HG03520 (cell line): Measurements from ENCODE around the gene TARDBP.
"Not testable (repeated sequence)": the region's sequence is repeated elsewhere in the genome, so short reads cannot be mapped to it uniquely, and the experiment has no call there.

Experiments
- ATAC-seq: cut with Tn5 transposase; IDR thresholded peaks from one replicate; pipeline ENCODE4 v1.9.1; 2021; ENCODE audit warnings: mild to moderate bottlenecking, moderate library complexity; ENCODE audit not compliant: unreplicated experiment

Gene TARDBP

GRCh38 chr1:11042065-11042464 is 29.6 kb downstream of the TARDBP start:
- ATAC-seq, result no peak

DNA sequence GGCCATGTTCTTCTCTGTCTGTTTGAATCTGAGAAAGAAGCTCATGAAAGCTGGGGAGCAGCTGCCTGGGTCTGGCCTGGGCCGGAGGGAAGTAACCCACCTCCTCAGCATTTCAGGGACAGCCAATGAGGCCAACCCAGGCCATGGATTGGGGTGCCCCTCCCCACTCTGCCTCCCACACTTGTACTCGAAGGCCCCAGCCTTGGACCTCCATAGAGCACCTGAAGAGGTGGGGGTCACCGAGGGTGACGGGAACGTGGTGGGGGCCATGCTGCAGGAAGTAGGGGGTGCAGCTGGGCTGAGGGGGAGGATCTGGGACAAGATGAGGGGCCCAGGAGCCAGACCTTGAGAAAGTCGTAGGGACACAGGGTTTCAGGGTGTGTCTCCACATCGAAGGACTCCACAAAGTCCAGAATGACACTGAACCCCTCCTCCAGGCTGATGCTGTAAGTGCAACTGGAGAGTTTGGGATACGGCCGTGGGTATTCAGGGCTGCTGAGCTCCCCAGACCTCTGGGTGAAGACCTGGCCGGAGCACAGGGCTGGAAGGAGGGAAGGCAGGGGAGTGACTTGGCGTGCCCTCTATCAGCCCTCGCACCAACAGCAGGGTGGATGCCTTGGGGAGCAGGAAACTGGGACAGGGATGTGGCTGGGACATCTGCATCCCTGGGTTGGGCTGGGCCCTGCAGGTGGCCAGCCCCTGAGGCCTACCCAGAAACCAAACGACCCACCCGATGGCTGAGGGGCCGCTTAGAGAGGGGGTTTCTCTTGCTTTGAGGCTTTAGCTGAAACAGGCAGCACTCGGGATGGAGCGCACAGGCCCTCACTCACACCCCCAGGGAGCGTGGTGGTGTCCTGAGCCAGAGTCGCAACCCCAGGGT is 30.8 kb downstream of the TARDBP start:
- ATAC-seq, result no peak

DNA sequence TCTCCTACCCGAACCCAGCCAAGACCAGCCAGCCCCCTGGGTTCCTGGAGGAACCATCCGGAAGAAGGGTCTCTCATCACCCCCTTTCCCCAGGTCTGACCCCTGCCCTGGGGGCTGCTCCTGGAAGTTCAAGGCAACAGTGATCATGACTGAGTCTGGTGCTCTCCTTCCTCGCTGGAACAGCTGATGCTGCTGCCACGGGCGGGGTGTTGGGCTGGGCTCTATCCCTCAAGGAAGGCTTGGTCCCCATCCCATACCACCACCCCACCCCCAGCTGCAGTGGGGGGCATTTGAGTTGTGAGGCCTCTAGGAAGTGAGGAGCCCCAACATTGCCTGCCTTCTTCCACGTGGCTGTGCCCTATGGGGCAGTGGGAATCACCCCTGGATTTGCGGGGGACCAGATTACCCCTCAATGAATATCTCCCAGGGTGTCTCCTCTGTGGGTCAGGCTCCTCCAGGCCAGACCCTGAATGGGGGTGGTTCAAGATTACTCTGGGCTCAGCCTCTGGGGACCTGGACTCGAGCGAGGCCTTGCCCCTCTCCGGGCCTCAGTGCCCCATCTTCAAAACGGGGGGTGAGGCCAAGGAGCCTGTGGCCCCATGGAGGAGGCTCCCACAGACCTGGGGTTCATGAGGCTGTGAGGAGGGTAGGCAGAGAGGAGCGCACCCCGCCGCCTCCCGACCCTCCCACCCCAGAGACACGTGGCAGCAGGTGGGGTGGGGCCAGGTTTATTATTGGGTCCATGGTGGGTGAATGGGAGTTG is 31.8 kb downstream of the TARDBP start:
- ATAC-seq, result no peak

DNA sequence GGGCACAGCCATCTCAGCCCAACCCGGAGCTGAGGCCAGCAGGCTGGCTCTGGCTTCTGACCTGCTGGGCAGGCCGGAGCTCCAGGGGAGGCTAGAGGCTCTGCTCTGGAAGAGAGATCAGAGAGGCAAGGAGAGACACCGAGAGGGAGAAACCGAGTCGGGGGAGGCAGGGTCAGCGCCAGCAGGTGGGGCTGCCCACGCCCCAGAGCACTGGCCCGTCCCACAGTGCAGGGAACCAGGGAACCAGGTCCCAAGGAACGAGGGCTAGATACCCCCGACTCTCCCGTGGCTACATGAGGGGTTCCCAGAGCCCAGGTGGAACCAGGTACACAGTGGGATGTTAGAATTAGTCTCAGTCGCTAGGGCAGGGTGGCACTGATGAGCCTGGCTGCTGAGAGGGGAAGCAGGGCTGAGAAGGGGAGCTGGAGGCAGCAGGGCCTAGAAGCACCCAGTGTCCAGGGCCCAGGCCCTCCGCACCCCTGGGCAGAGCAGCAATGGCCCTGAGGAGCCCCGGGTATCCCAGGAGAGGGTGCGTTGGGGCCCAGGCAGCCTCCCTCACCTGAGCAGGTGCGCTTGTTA is 32.5 kb downstream of the TARDBP start:
- no peak for ATAC-seq

DNA sequence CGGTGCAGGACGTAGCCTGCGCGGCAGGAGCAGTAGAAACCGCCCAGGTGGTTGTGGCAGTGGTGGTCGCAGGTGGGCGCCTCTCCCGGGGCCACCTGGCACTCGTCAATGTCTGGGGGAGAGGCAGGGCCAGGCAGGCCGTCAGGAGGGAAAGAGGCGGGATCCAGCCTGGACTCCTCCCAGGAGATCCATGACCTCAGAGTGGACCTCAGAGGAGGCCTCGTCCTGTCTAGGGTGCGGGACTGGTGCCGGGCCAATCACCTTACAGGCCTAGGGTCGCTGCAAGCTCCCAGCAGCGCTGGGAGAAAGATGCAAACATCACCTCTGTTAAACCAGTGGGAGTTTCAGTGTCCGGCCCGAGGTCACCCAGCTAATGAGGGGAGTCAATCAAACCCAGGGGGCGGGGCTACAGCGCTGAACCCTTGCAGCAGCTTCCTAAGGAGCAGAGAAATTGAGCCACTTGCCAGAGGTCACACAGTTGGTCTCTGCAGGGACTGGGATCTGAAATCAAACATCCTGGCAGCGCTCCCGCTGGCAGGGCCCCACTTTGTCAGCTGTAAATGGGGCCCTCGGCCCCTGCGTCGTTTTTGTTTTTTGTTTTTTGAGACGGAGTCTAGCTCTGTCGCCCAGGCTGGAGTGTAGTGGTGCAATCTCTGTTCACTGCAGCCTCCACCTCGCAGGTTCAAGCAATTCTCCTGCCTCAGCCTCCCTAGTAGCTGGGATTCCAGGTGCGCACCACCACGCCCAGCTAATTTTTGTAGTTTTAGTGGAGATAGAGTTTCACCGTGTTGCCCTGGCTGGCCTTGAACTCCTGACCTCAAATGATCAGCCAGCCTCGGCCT is 33.2 kb downstream of the TARDBP start:
- ATAC-seq, result no peak

- ATAC-seq, result no peak
These were observed 33.8 kb downstream of the TARDBP start for GRCh38 chr1:11046270-11046566.

DNA sequence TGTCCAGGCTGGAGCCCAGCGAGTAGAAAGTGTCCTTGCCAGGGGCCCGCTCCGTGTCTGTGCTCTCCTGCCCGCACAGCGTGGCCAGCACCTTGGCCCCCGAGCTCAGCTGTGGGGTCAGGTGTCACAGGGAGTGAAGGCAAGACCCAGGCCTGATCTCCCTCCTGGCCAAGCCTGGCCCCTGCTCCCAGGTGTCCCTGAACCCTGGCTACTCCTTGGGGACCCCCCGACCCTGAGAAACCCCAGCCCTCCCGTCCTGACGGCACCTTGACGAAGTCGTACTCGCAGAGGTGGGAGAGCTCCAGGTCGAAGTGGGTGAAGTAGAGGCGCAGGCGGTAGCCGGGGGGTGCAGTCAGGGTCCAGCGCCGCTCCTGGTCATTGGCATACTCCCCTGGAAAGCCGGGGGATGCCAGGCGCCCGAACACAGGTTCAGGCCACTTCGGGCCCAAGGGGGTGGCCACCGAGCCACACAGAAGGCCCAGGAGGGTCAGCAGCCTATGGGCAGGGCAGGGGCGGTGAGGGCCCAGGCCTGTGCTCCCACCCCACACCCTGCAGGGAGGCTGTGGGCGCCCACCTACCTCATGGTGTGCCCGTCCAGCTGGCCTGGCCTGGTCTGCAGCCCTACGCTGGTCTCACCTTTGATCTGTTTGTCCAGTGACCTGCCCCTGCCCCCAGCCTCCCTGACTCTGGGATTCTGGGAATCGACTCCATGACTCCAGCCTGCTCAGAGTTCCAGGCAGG is 34.3 kb downstream of the TARDBP start, which contains the start of gene MASP2:
TSS of gene MASP2 (minus strand) at position 615 of the 741 bp plus-strand sequence. CDS start at position 583, 32 bp downstream.
- ATAC-seq, result no peak

DNA sequence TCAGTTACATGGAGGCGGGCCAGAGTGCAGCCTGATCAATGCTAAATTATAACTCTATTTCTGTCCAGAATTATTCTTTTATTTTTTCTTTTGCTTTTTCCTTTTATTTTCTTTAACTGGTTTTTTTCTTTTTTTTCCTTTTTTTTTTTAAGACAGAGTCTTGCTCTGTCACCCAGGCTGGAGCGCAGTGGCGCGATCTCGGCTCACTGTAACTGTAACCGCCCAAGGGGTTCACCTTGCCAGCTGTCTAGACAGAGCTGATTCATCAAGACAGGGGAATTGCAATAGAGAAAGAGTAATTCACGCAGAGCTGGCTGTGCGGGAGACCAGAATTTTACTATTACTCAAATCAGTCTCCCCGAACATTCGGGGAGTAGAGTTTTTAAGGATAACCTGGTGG is 38.7 kb downstream of the TARDBP start:
- ATAC-seq, result not testable (repeated sequence)

DNA sequence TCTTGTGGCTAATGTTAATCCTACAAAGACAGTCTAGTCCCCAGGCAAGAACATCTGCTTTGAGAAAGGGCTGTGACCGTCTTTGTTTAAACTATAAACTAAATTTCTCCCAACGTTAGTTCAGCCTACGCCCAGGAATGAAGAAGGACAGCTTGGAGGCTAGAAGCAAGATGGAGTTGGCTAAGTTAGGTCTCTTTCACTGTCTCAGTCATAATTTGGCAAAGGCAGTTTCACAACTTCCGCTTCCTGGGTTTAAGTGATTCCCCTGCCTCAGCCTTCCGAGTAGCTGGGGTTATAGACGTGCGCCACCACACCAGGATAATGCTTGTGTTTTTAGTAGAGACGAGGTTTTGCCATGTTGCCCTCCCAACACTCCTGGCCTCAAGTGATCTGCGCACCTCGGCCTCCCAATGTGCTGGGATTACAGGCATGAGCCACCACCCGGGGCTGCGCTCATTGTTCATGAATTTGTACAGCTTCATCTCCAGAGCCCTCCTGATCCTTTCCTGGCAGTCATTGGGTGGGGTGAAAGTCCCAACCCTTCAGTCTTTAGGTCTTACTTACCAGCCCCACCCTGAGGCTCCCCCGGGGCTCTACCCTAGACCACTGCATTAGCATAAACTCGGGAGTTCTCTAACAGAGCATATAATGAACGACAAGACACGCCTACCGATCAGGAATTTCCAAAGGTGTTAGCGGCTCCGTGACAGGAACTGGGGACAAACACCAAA is 39.5 kb downstream of the TARDBP start:
- no peak for ATAC-seq

DNA sequence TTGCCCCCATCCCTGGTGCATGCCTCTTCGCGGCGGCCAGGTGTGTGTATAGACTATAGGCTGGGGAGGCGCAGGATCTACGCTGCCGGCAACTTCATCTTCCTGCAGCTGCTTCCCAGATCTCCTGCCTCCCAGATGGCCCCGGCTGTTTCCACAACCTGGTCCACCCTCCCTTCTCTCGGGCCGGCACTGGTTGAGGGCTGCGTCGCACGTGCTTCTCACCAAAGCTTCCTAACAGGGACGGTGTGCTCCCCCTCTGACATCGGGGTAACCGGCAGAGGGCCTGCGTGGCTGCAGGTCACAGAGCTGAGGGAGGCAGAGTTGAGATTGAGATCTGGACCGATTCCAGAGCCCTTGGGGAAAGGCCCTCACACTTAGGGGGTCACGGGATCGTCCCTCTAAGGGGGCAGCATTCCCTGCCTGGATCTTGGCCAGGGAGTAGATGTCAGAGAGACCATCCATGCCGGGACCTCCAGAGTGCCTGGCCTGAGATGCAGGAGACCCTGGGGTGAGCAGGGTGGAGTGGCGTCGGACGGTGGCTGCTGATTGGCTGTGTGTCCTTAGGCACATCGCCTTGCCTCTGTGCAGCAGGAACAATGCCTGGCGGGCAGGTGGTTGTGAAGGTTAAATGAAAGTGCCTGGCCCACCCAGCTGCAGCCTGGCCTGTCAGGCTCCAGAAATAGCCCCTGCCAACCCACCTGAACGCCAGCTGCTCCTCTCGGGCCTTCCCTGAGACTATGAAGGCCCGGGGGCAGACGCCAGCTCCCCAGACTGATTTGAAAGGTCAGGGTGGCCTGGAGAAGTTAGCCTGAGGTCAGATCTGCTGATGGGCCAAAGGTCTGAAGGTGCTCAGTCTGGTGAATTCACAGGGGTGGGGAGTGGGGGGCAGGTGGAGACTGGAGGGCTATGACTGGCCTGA is 40.6 kb downstream of the TARDBP start:
- ATAC-seq, result no peak

DNA sequence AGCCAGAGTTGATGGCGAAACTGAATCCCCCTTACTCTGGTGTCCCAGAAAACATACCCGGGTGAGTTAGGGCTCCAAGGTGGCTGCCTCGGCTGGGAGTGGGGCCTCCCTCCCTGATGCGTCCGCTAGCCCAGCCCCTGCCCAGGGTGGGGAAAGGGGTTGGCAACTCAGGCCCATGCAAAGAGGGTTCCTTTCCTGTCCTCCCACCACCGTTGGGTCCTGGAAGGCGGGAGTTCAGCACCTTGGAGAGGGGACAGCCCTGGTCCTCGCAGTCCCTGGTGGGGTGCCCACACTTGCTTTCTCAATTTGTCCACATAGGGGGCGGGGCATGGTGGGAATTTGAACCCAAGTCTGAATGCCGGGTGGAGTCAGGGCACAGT is 41.3 kb downstream of the TARDBP start:
- ATAC-seq, result no peak

- no peak for ATAC-seq
These were observed 41.7 kb downstream of the TARDBP start for GRCh38 chr1:11054181-11054580.

- no peak for ATAC-seq
These were observed 42.2 kb downstream of the TARDBP start for GRCh38 chr1:11054666-11055065.

DNA sequence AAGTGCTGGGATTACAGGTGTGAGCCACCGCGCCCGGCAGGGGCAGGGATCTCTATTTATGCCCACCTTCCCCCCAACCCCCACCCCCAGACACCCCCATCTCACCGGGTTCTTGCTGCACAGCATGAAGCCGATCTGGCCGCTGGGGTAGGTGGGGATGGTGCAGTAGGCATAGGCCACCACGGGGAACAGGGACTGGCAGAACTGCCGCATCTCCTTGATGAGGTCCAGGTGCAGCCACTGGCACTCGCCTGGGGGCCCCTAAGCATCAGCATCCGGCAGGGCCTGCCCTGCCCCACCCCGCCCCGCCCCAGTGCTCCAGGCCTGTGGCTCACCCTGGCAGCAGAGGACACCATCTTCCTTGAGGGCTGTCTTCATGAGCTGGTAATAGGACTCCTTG is 43.2 kb downstream of the TARDBP start:
- no peak for ATAC-seq

- no peak for ATAC-seq
These were observed 44.0 kb downstream of the TARDBP start for GRCh38 chr1:11056504-11056903.

DNA sequence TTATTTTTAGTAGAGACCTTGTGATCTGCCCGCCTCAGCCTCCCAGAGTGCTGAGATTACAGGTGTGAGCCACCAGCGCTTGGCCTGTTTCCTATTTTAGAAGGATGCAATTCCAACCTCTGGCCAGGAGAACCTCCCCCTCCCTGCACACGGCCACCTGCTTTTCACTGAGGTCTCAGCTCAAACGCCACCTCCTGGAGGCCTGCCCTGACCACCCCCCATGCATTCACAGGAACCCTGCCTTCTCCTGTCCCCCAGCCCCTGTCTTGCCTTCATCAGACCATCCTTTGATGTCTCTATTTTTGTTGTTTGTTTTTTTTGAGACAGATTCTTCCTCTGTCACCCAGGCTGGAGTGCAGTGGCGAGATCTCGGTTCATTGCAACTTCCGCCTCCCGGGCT is 45.0 kb downstream of the TARDBP start:
- ATAC-seq, result no peak

DNA sequence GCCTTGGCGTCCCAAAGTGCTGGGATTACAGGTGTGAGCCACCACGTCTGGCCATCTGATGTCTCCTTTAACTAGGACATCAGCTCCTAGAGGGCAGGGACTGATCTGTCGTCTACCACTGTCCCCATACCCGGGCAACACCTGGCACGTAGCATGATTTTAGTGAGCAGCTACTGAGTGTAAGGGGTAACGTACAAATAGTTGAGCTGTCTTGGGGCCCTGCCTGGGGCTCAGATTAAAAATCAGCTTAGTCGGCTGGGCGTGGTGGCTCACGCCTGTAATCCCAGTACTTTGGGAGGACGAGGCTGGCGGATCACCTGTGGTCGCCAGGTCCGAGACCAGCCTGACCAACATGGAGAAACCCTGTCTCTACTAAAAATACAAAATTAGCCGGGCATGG is 45.6 kb downstream of the TARDBP start:
- no peak for ATAC-seq

DNA sequence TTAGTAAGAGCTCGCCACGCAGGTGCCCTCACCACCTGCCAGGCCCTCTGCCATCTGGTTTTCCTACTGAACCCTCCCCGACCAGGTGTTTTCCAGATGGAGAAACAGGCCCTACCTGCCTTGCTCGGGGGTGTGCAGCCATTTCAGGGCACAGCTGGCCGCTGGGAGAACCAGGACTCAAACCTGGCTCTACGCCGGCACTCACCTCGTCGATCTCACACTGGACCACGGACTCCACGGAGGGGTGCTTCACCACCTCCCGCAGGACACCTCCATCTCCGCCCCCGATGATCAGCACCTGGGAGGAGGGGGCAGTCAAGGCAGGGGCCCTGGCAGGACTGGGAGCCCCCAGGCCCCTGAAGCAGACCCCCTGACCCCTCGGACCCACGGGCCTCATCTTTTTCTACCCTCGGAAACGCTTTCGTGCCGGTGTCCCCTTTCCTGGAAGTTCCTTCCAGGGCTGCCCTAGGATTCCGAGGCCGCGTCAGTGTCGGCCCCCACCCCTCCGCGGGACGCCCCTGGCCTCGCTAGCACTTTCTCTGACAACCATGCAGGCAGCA is 46.2 kb downstream of the TARDBP start:
- ATAC-seq, result no peak
